Naive thymus-derived CD4-positive, alpha-beta T cell (primary cell): ENCODE measurements around the gene GSTM4. TPM values are rescaled to one million over a fixed set of nuclear protein-coding genes. Genes with fewer than 3 reads are reported as not detected.
"Not testable (repeated sequence)": the region's sequence is repeated elsewhere in the genome, so short reads cannot be mapped to it uniquely, and the experiment has no call there.

ENCODE experiments used
- ATAC-seq: fragments of 150-1000 bp; cut with Tn5 transposase; 2 replicates; pipeline ENCODE4 v1.10.0; 2021; ENCODE audit warnings: mild to moderate bottlenecking, moderate library complexity
- CTCF ChIA-PET: fragments of 350-600 bp; sonication (Branson Sonifier 250); formaldehyde crosslinking; loops from one replicate; lab custom pipeline; 2021; ENCODE audit warnings: antibody characterized with exemption; lab: Charles Lee
- POLR2A ChIA-PET: fragments of 350-600 bp; sonication (Branson Sonifier 250); formaldehyde crosslinking; loops from one replicate; lab custom pipeline; 2021; ENCODE audit warnings: antibody characterized with exemption, inconsistent platforms; lab: Charles Lee
- DNase-seq, 9 donors: peaks; one replicate each; pipeline versions ENCODE4 v3.0.0 to v3.0.0-alpha.2; 2020 to 2022; ENCODE audit warnings: mixed read lengths in 1 of 9
- H3K27ac ChIP-seq: one replicate; pipeline ENCODE4 v1.7.0; 2013; ENCODE audit warnings: mild to moderate bottlenecking, low read depth, low read length, moderate library complexity
- H3K27me3 ChIP-seq, 2 donors: one replicate each; pipeline ENCODE4 v1.7.0; 2013; ENCODE audit warnings: low read length in 2 of 2, mild to moderate bottlenecking in 2 of 2, moderate library complexity in 2 of 2; ENCODE audit not compliant: control insufficient read depth in 2 of 2, insufficient read depth in 2 of 2
- H3K36me3 ChIP-seq, 3 experiments: 1 replicate in 2 of 3; 2 replicates in 1 of 3; pipeline ENCODE4 v1.7.0; 2013; ENCODE audit warnings: low read length in 3 of 3, mild to moderate bottlenecking in 3 of 3, moderate library complexity in 1 of 3; ENCODE audit not compliant: insufficient read depth in 3 of 3, control insufficient read depth in 2 of 3
- H3K4me1 ChIP-seq, 2 donors: one replicate each; pipeline ENCODE4 v1.7.0; 2013; ENCODE audit warnings: low read length in 2 of 2, mild to moderate bottlenecking in 2 of 2, moderate library complexity in 1 of 2; ENCODE audit not compliant: control insufficient read depth in 2 of 2, insufficient read depth in 2 of 2
- H3K4me3 ChIP-seq: 2 replicates; pipeline ENCODE4 v1.7.0; 2013; ENCODE audit warnings: mild to moderate bottlenecking, low read length
- H3K9me3 ChIP-seq, 3 experiments: 1 replicate in 2 of 3; 2 replicates in 1 of 3; pipeline ENCODE4 v1.7.0; 2013; ENCODE audit warnings: low read length in 3 of 3; ENCODE audit not compliant: control insufficient read depth in 2 of 3
- H3K27ac Mint-ChIP-seq, 9 donors: one replicate each; pipeline ENCODE4 v1.8.0; 2020 to 2022; ENCODE audit warnings: mixed read lengths in 9 of 9, mild to moderate bottlenecking in 8 of 9, moderate library complexity in 5 of 9, inconsistent platforms in 2 of 9
- H3K27me3 Mint-ChIP-seq, 5 donors: one replicate each; pipeline ENCODE4 v1.8.0; 2021 to 2022; ENCODE audit warnings: mixed read lengths in 5 of 5, mild to moderate bottlenecking in 1 of 5
- H3K36me3 Mint-ChIP-seq, 5 donors: one replicate each; pipeline ENCODE4 v1.8.0; 2020 to 2022; ENCODE audit warnings: mixed read lengths in 5 of 5, mild to moderate bottlenecking in 3 of 5, inconsistent platforms in 1 of 5
- H3K4me1 Mint-ChIP-seq, 7 donors: one replicate each; pipeline ENCODE4 v1.8.0; 2020 to 2022; ENCODE audit warnings: mixed read lengths in 7 of 7, mild to moderate bottlenecking in 3 of 7, inconsistent platforms in 1 of 7
- H3K4me3 Mint-ChIP-seq, 10 donors: one replicate each; pipeline ENCODE4 v1.8.0; 2020 to 2022; ENCODE audit warnings: mild to moderate bottlenecking in 10 of 10, mixed read lengths in 10 of 10, moderate library complexity in 6 of 10, inconsistent platforms in 2 of 10
- H3K9me3 Mint-ChIP-seq, 11 donors: one replicate each; pipeline ENCODE4 v1.8.0; 2020 to 2022; ENCODE audit warnings: mixed read lengths in 11 of 11, mild to moderate bottlenecking in 4 of 11, inconsistent platforms in 1 of 11, moderate library complexity in 1 of 11
- intact Hi-C, 2 donors: fragments of 100-400 bp; cut with micrococcal nuclease; formaldehyde crosslinking; loops; one replicate each; pipeline ENCODE4 v1.15.1; 2023
- polyA plus RNA-seq, 2 donors: library from polyadenylated mRNA; unstranded; fragments of 300-500 nt; fragmentation: Illumina TruSeq; gene quantifications; one replicate each; pipeline ENCODE4 v1.2.3, GENCODE V29; 2021
- total RNA-seq, 6 experiments: library from RNA in 5 of 6; stranded (reverse) in 5 of 6; gene quantifications; 1 replicate in 5 of 6; 2 replicates in 1 of 6; pipeline ENCODE4 v1.2.3 and lab custom pipeline; 2021 to 2026

Gene GSTM4
- total and polyA plus RNA-seq, 7 experiments from 2014 or later, result 3.1 to 28.4 (median 15.4) TPM

DNA sequence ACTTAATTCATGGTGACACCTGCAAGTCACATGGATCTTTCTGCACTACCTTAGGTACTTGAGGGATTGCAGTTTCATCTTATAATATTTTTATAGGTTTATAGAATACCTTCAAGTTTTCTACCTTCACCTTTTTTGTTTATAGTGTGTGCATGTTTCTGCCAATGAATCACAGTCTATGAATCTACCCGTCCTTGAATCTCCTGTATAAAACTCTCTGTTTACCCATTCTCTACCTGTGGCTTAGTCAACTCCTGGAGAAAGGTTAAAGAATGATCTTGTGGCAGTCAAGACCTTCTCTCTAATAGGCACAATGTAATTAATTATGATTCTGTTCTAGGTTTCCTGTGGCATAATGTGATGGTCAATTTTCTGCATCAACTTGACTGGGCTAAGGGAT is 8.8 kb downstream of the GSTM4 start:
- Histone ChIP-seq H3K36me3 (no peaks in the 10 kb centered on the region), H3K27me3 (no peaks in the 10 kb centered on the region), H3K9me3 (no peaks in the 10 kb centered on the region), H3K4me3 (no peak overlapping the region), H3K4me1 (peaks cover 0 to 11% of the 10 kb centered on the region in 2 donors), H3K27ac (no peak overlapping the region)
- no peaks in the 10 kb centered on the region for H3K9me3 Mint-ChIP-seq
- ChIA-PET CTCF (no interaction called here), POLR2A (interaction anchor here (0.7 kb wide), 1 partner anchor 9 kb away, joined by 4 read pairs; the partner anchor contains the start of gene GSTM4)
- H3K4me3 Mint-ChIP-seq, result no peak overlapping the region
- H3K27me3 Mint-ChIP-seq, result no peaks in the 10 kb centered on the region
- H3K36me3 Mint-ChIP-seq, result peaks cover 0 to 5% (median 0%) of the 10 kb centered on the region in 5 donors
- H3K27ac Mint-ChIP-seq, result peak overlapping the region in 1 of 9 donors; percentile 17
- peaks cover 14 to 19% (median 15%) of the 10 kb centered on the region in 7 donors for H3K4me1 Mint-ChIP-seq
- ATAC-seq, result no peak
- intact Hi-C loops, result loop anchor here in 1 of 2 donors (5.0 kb wide), 1 partner anchor 43 kb away; no protein-coding TSS in a partner anchor
- no peak for DNase-seq

DNA sequence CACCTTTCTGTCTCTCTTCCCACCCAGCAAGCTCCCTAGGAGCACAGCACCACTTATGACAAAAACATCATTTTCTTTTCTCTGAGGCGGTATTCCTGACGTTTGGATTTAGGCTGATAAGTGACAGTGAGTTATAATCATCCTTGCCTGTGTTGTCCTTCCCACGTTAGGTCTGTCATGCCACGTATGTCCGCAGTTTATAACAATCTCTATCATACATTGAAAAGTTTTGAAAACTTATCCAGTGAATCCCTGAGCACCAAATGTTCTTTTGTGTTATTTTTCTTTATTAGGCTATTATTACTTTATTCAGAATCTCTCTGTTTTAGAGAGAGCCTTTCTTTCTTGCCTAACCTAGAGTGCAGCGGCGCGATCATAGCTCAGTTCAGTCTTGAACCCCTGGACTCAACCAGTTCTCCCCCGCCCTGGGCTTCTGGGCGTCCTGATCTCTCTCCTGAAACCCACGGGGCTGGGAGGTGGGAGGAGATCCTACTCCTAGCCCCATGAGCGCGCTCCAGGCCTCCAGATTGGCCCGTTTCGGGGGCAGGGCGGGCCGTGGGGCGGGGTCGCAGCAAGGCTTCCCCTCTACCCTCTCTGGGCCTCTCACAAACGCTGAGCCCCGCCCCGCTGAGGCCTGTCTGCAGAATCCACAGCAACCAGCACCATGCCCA is 11.7 kb downstream of the GSTM4 start, which contains the start of gene GSTM2:
Gene GSTM2, plus strand, starts transcription at position 606 of the 671 bp plus-strand sequence. Its CDS starts 59 bp downstream, at position 665.
- ChIA-PET POLR2A (interaction anchor here (0.6 to 0.7 kb wide), 2 partner anchors 12 to 135 kb away, joined by 3 to 5 read pairs; no protein-coding TSS in a partner anchor), CTCF (interaction anchor here (0.7 to 1.4 kb wide), 2 partner anchors 27 to 317 kb away, joined by 4 to 8 read pairs; partner anchors contain the start of gene AHCYL1)
- Mint-ChIP-seq H3K4me3 (peak within 1 kb of the TSS; percentile 75 to 92 (median 84)), H3K36me3 (peaks cover 6 to 19% (median 6%) of the 10 kb centered on the region in 5 donors), H3K4me1 (peaks cover 17 to 30% (median 24%) of the 10 kb centered on the region in 7 donors), H3K27me3 (no peaks in the 10 kb centered on the region), H3K27ac (peak within 1 kb of the TSS; percentile 38 to 90 (median 77)), H3K9me3 (no peaks in the 10 kb centered on the region)
- Histone ChIP-seq H3K27me3 (no peaks in the 10 kb centered on the region), H3K36me3 (no peaks in the 10 kb centered on the region), H3K4me1 (peaks cover 0 to 11% of the 10 kb centered on the region in 2 donors), H3K9me3 (no peaks in the 10 kb centered on the region), H3K27ac (peak within 1 kb of the TSS; percentile 49), H3K4me3 (peak within 1 kb of the TSS; percentile 52)
- DNase-seq, result peak; percentile 49 to 87 (median 82)
- peak; percentile 100 for ATAC-seq
- intact Hi-C loops, result loop anchor here (1.0 to 5.0 kb wide), 9 partner anchors 11 to 671 kb away; partner anchors contain the start of genes AHCYL1 (in 1 of the 2), AMPD2 (in 1 of the 2), GNAI3 (in 1 of the 2) and GNAT2 (in 1 of the 2)

DNA sequence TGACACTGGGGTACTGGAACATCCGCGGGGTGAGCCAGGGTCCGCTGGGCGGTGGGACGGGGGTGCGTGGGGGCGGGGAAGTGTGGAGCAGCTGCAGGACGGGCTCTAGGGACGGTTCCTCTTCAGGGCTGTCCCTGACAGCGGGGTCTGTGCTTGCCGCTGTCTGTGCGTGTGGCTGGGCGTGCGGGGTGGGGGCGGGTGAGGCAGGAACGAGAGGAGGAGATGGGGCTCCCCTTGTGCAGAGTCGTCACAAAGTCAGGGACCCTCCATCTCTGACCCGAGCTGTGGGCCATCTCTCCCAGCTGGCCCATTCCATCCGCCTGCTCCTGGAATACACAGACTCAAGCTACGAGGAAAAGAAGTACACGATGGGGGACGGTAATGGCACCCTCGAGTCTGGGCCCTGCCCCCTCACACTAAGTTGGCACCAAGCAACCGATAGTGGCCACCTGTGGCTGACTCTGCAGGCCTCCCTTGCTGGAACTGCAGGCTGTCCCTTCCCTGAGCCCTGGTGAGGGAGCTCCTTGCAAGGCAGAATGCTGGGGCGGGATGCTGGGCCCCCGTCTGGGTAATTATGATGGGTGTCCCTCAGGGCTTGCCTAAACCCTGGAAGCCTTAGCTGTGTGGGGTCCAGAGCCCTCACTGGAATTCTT is 12.3 kb downstream of the GSTM4 start:
- no peaks in the 10 kb centered on the region for H3K9me3 Mint-ChIP-seq
- Histone ChIP-seq H3K27ac (peak overlapping the region; percentile 49), H3K4me1 (peaks cover 0 to 11% of the 10 kb centered on the region in 2 donors), H3K4me3 (peak overlapping the region; percentile 52), H3K36me3 (no peaks in the 10 kb centered on the region), H3K27me3 (no peaks in the 10 kb centered on the region), H3K9me3 (no peaks in the 10 kb centered on the region)
- peaks cover 17 to 30% (median 24%) of the 10 kb centered on the region in 7 donors for H3K4me1 Mint-ChIP-seq
- CTCF ChIA-PET, result interaction anchor here (0.7 to 1.4 kb wide), 2 partner anchors 27 to 316 kb away, joined by 4 to 8 read pairs; partner anchors contain the start of gene AHCYL1
- peak overlapping the region in 7 of 9 donors; percentile 60 to 90 (median 77) for H3K27ac Mint-ChIP-seq
- intact Hi-C loops, result loop anchor here (1.0 to 5.0 kb wide), 6 partner anchors 12 to 671 kb away; partner anchors contain the start of genes GSTM1 (in 1 of the 2), GSTM4 (in 1 of the 2) and RBM15 (in 1 of the 2)
- peak overlapping the region; percentile 75 to 92 (median 84) for H3K4me3 Mint-ChIP-seq
- no peak for ATAC-seq
- DNase-seq, result no peak
- no peaks in the 10 kb centered on the region for H3K27me3 Mint-ChIP-seq
- POLR2A ChIA-PET, result no interaction called here
- H3K36me3 Mint-ChIP-seq, result peaks cover 6 to 23% (median 10%) of the 10 kb centered on the region in 5 donors

GRCh38 chr1:109669246-109669948 is 13.5 kb downstream of the GSTM4 start:
- intact Hi-C loops, result loop anchor here (2.0 to 5.0 kb wide), 3 partner anchors 17 to 669 kb away; partner anchors contain the start of genes GSTM1 (in 1 of the 2) and RBM15 (in 1 of the 2)
- Mint-ChIP-seq H3K4me3 (peak overlapping the region; percentile 73 to 92 (median 82)), H3K9me3 (no peaks in the 10 kb centered on the region), H3K27ac (peak overlapping the region; percentile 34 to 90 (median 77)), H3K27me3 (no peaks in the 10 kb centered on the region), H3K4me1 (peaks cover 16 to 30% (median 24%) of the 10 kb centered on the region in 7 donors), H3K36me3 (peaks cover 6 to 23% (median 10%) of the 10 kb centered on the region in 5 donors)
- Histone ChIP-seq H3K9me3 (no peaks in the 10 kb centered on the region), H3K27ac (no peak overlapping the region), H3K36me3 (no peaks in the 10 kb centered on the region), H3K27me3 (no peaks in the 10 kb centered on the region), H3K4me3 (peak overlapping the region; percentile 9), H3K4me1 (peaks cover 0 to 11% of the 10 kb centered on the region in 2 donors)
- ATAC-seq, result no peak
- DNase-seq, result no peak
- ChIA-PET CTCF (interaction anchor here (0.7 to 1.0 kb wide), 2 partner anchors 14 to 25 kb away, joined by 3 to 4 read pairs; partner anchors contain the start of gene GSTM4), POLR2A (no interaction called here)

GRCh38 chr1:109669949-109670302 is 14.0 kb downstream of the GSTM4 start:
- not testable (repeated sequence) for H3K27me3 Mint-ChIP-seq, H3K36me3 ChIP-seq, H3K4me3 ChIP-seq, ATAC-seq, H3K27ac ChIP-seq, H3K27me3 ChIP-seq, H3K9me3 Mint-ChIP-seq, H3K9me3 ChIP-seq
- Mint-ChIP-seq H3K36me3 (peaks cover 6 to 23% (median 10%) of the 10 kb centered on the region in 5 donors), H3K4me1 (peaks cover 16 to 30% (median 24%) of the 10 kb centered on the region in 7 donors), H3K27ac (peak overlapping the region; percentile 34 to 90 (median 72)), H3K4me3 (peak overlapping the region; percentile 73 to 92 (median 82))
- intact Hi-C loops, result loop anchor here (2.0 to 5.0 kb wide), 3 partner anchors 17 to 669 kb away; partner anchors contain the start of genes GSTM1 (in 1 of the 2) and RBM15 (in 1 of the 2)
- CTCF ChIA-PET, result interaction anchor here (0.7 to 1.0 kb wide), 2 partner anchors 14 to 26 kb away, joined by 3 to 4 read pairs; partner anchors contain the start of gene GSTM4
- peak in 1 of 9 donors; percentile 22 for DNase-seq
- H3K4me1 ChIP-seq, result peaks cover 0 to 11% of the 10 kb centered on the region in 2 donors
- POLR2A ChIA-PET, result interaction anchor here (0.5 kb wide), 1 partner anchor 1914 kb away, joined by 5 read pairs; no protein-coding TSS in a partner anchor
